H7 (cell line): ENCODE measurements around the gene JPH4. TPM values are rescaled to one million over a fixed set of nuclear protein-coding genes. Genes with fewer than 3 reads are reported as not detected.

ENCODE experiments used
- DNase-seq: peaks from one replicate; pipeline ENCODE4 v3.0.0; 2012
- H3K27me3 ChIP-seq: 2 replicates; pipeline ENCODE4 v1.6.0; 2011; ENCODE audit warnings: mild to moderate bottlenecking, low read length; ENCODE audit not compliant: control insufficient read depth, insufficient read depth
- H3K36me3 ChIP-seq: replicated peaks from 2 replicates; pipeline ENCODE4 v1.5.1; 2011; ENCODE audit warnings: low read length; ENCODE audit not compliant: control insufficient read depth, insufficient read depth
- H3K4me3 ChIP-seq: 2 replicates; pipeline ENCODE4 v1.5.1; 2011; ENCODE audit warnings: low read depth, mild to moderate bottlenecking, control low read depth, low read length, moderate library complexity; ENCODE audit not compliant: insufficient read depth
- total RNA-seq: library from RNA; depleted of rRNA; stranded (reverse); fragments of >200 nt; shearing (Covaris generic); gene quantifications from 2 replicates; pipeline ENCODE4 v1.2.3, GENCODE V29; 2014

The JPH4 gene
- total RNA-seq, 1 experiment from 2014 or later: 2.0 TPM

DNA sequence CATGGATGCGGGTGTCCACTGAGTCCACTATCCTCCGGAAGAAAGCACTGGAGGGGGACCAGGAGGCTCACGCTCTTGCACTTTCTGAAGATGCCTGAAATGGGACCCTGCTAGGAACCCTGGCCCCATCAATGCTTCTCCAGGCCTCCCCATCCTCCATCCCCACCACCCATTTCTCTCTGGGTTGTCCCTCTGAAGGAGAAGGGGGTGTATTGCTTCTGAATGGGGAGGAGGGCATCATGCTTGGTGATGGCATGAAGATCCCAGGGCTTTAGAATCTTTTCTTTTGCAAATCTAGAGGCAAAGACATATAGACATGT lies 681 bp upstream of the JPH4 start:
- H3K4me3 ChIP-seq: no peak overlapping the region
- DNase-seq: peak; percentile 43

GRCh38 chr14:23577710-23578392 lies 739 bp downstream of the JPH4 start:
- H3K27me3 ChIP-seq: peaks cover 43% of the 10 kb centered on the region
- DNase-seq: peak; percentile 88
- peaks cover 1% of the 10 kb centered on the region; the same call in 1 of the 2 replicates for H3K36me3 ChIP-seq
- H3K4me3 ChIP-seq: peak overlapping the region; percentile 53

More for the DNA sequence above, 681 bp upstream of the JPH4 start:
- no peaks in the 10 kb centered on the region for H3K36me3 ChIP-seq
- H3K27me3 ChIP-seq: peaks cover 43% of the 10 kb centered on the region

GRCh38 chr14:23577004-23577681 lies 1.4 kb downstream of the JPH4 start:
- DNase-seq: peak; percentile 90
- Histone ChIP-seq H3K36me3 (peaks cover 1% of the 10 kb centered on the region; the same call in 1 of the 2 replicates), H3K4me3 (peak overlapping the region; percentile 53), H3K27me3 (peaks cover 43% of the 10 kb centered on the region)

- no peak overlapping the region for H3K4me3 ChIP-seq
- peaks cover 1% of the 10 kb centered on the region; the same call in 1 of the 2 replicates for H3K36me3 ChIP-seq
- peak; percentile 30 for DNase-seq
- peaks cover 37% of the 10 kb centered on the region for H3K27me3 ChIP-seq
Measured at GRCh38 chr14:23573384-23574015, 5.1 kb downstream of the JPH4 start.

DNA sequence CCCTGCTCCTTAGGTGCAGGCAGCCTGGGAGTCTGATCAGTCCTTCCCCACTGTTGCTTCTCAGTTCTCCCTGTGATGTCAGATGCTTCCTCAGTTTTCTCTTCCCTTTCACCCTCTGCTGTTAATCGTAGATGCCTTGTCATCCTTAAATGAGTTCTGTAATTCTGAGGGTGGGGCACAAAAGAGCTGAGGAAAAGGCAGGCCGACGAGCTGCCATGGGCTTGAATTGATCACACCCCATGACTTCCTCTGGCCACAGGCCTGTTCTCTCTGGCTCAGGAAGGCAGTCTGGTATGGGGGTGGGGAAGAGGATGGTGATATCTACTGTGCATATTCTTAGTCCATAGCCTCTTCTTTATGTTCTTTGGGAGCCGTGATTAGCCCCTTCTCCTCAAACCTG lies 5.8 kb downstream of the JPH4 start:
- peaks cover 1% of the 10 kb centered on the region; the same call in 1 of the 2 replicates for H3K36me3 ChIP-seq
- DNase-seq: no peak
- H3K4me3 ChIP-seq: no peak overlapping the region
- peaks cover 31% of the 10 kb centered on the region for H3K27me3 ChIP-seq

- Histone ChIP-seq H3K36me3 (peaks cover 1% of the 10 kb centered on the region; the same call in 1 of the 2 replicates), H3K4me3 (no peak overlapping the region), H3K27me3 (peaks cover 28% of the 10 kb centered on the region)
- no peak for DNase-seq
Measured at GRCh38 chr14:23572524-23572828, 6.1 kb downstream of the JPH4 start.

- no peak for DNase-seq
- Histone ChIP-seq H3K4me3 (no peak overlapping the region), H3K36me3 (peaks cover 1% of the 10 kb centered on the region; the same call in 1 of the 2 replicates), H3K27me3 (peaks cover 22% of the 10 kb centered on the region)
Measured at GRCh38 chr14:23571701-23572523, 6.7 kb downstream of the JPH4 start.

DNA sequence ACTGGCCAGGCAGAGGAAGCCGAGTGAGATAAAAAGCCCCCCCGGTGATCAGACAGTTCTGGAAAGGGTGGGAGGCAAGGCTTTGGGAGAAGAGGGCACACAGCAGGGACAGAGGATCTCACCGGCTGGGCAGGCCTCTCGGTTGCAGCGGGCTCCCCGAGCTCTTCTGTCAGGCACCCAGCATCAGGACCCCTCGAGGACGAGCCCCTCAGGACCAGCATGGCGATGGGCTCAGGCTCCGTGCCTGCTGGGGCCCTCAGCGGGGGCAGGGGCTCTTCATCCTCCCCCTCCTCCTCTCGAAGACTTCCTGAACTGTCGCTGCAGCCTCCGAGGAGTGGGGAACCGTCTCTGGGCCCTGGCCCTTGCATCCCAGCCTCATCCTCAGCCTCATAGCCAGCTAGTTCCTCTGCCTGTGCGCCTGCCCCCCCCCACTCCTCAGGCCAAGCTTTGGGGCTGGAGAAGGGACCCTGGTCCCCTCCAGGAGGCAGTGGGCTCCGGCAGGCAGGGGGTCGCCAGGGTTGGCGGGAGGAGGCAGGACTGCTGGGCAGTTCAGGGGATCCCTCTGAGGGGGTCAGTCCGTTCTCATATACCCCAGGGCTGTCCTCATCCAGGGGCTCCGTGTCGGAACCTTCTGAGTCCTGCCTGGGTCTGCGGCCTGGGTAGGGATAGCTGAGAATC lies 7.6 kb downstream of the JPH4 start:
- no peak for DNase-seq
- Histone ChIP-seq H3K27me3 (peaks cover 12% of the 10 kb centered on the region), H3K4me3 (no peak overlapping the region), H3K36me3 (peaks cover 2% of the 10 kb centered on the region)

DNA sequence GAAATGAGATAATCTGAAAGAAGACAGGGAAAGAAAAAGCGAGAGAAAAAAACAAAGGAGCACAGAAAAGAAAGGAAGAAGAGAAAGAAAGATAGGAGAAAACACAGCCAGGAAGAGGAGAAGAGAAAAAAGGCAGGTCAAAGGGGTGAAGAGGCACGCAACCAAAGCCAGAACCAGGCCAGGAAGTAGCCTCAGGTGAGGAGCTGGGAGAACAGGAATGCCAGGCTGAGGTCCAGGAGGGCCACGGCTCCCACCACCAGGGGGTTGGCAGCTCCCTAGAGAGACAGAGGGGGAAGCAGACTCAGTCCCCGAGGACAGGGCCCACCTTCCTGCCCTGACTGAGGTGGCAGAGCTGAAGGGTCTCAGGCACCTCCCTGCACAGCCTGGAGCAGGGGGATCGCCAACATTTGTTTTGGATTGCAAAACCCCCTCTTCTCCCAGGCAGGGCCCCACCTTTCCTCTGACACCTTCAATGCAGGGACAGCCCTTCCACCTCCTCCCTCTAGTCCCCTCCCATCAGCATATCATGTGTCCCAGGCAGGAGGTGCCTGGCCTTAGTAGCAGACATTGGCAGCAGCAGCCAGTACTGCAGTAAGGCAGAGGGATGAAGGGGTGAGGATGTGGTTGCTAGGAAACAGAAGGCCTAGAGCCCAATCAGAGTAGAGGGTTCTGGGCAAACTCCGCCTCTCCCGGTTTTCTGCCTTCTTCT lies 9.0 kb downstream of the JPH4 start:
- H3K36me3 ChIP-seq: peaks cover 14% of the 10 kb centered on the region
- DNase-seq: peak; percentile 89
- H3K4me3 ChIP-seq: no peak overlapping the region
- H3K27me3 ChIP-seq: no peaks in the 10 kb centered on the region; the same call in 1 of the 2 replicates

DNA sequence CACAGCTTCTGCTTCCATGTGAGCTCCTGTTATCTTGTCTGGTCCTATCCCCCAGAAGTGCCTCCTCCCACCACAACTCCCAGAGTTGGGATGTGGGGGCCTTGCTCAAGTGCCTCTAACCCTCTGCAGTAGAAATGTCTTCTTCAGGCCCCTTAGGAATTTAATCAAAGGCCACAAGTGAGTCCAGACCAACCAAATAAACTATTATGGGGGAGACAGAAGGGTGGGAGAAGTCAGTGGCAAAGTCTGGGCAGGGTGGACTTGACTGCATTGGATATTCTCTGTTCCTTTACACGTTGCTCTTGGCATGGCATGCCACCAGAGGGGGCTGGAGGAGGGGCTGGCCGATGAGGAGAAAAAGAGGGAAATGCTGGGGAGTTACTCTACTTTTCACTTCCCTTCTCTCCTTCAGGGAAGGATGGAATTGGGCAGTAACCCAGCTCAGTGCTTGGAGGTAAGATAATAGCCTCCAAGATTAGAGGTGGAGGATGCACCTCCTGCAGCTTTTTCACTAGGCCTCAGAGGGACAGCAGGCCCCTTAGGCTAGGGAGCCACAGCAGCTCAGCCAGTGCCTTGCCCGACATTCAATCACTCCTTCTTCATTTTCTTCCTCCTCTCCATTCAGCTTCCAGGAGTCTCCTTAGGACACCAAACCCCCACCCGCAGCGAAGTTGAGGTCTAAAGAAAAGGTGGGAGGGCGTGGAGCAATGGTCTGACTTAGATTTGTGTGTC lies 9.8 kb downstream of the JPH4 start:
- DNase-seq: peak; percentile 81
- peaks cover 22% of the 10 kb centered on the region for H3K36me3 ChIP-seq
- no peak overlapping the region for H3K4me3 ChIP-seq
- no peaks in the 10 kb centered on the region; the same call in 1 of the 2 replicates for H3K27me3 ChIP-seq

GRCh38 chr14:23568021-23568599 lies 10.5 kb downstream of the JPH4 start:
- Histone ChIP-seq H3K36me3 (peaks cover 24% of the 10 kb centered on the region), H3K4me3 (peak overlapping the region; percentile 73; the same call in 1 of the 2 replicates), H3K27me3 (no peaks in the 10 kb centered on the region)
- no peak for DNase-seq

- Histone ChIP-seq H3K4me3 (peak within 1 kb of the TSS; percentile 73), H3K36me3 (peaks cover 24% of the 10 kb centered on the region), H3K27me3 (no peaks in the 10 kb centered on the region)
- DNase-seq: peak; percentile 98
Measured at GRCh38 chr14:23567186-23568020, 11.2 kb downstream of the JPH4 start, which contains the start of gene AP1G2. AP1G2 (minus strand) TSS chr14:23567791; CDS start chr14:23567314, 477 bp downstream.
